Limb (tissue), 2 donors: Measurements from ENCODE around the gene CHMP2B.

Source experiments
- DNase-seq, 2 donors: peaks; one replicate each; pipeline ENCODE4 v3.0.0-alpha.2; 2016; ENCODE audit errors: extremely low spot score in 2 of 2

CHMP2B gene

GRCh38 chr3:87227104-87227834, at the start of gene CHMP2B:
Gene CHMP2B, plus strand, starts transcription at chr3:87227309. Its CDS starts 214 bp downstream, at chr3:87227523.
- peak; percentile 90 to 95 for DNase-seq

- no peak for DNase-seq
These were observed 47.5 kb upstream of the CHMP2B start for GRCh38 chr3:87179642-87180041.

GRCh38 chr3:87181551-87181950, 45.6 kb upstream of the CHMP2B start:
- no peak for DNase-seq

GRCh38 chr3:87182023-87182422, 45.1 kb upstream of the CHMP2B start:
- DNase-seq, result no peak

- DNase-seq, result no peak
These were observed 40.4 kb upstream of the CHMP2B start for GRCh38 chr3:87186608-87187159.

- no peak for DNase-seq
These were observed 35.9 kb upstream of the CHMP2B start for GRCh38 chr3:87191175-87191574.

GRCh38 chr3:87191641-87192040, 35.5 kb upstream of the CHMP2B start:
- DNase-seq, result no peak

- no peak for DNase-seq
These were observed 30.2 kb upstream of the CHMP2B start for GRCh38 chr3:87196879-87197278.

- no peak for DNase-seq
These were observed 29.6 kb upstream of the CHMP2B start for GRCh38 chr3:87197531-87197930.

- no peak for DNase-seq
These were observed 28.3 kb upstream of the CHMP2B start for GRCh38 chr3:87198774-87199173.

- no peak for DNase-seq
These were observed 27.5 kb upstream of the CHMP2B start for GRCh38 chr3:87199628-87200027.

GRCh38 chr3:87200060-87200647, 27.0 kb upstream of the CHMP2B start:
- DNase-seq, result no peak

GRCh38 chr3:87201727-87202126, 25.4 kb upstream of the CHMP2B start:
- DNase-seq, result no peak

- no peak for DNase-seq
These were observed 23.3 kb upstream of the CHMP2B start for GRCh38 chr3:87203809-87204208.

GRCh38 chr3:87206070-87206469, 21.0 kb upstream of the CHMP2B start:
- DNase-seq, result no peak

GRCh38 chr3:87206635-87207034, 20.5 kb upstream of the CHMP2B start:
- no peak for DNase-seq

GRCh38 chr3:87207460-87207859, 19.6 kb upstream of the CHMP2B start:
- no peak for DNase-seq

- no peak for DNase-seq
These were observed 18.0 kb upstream of the CHMP2B start for GRCh38 chr3:87209111-87209510.

- no peak for DNase-seq
These were observed 8.5 kb upstream of the CHMP2B start for GRCh38 chr3:87218560-87218959.

GRCh38 chr3:87219611-87220010, 7.5 kb upstream of the CHMP2B start:
- DNase-seq, result no peak

GRCh38 chr3:87225659-87226058, 1.4 kb upstream of the CHMP2B start:
- DNase-seq, result peak in 1 of 2 donors; percentile 45

GRCh38 chr3:87227835-87228144, 681 bp downstream of the CHMP2B start:
- DNase-seq, result no peak

GRCh38 chr3:87228316-87228715, 1.2 kb downstream of the CHMP2B start:
- DNase-seq, result no peak
